ENCODE data around the gene DHDH. TPM values are rescaled to one million over a fixed set of nuclear protein-coding genes. Genes with fewer than 3 reads are reported as not detected.

The DHDH gene
- total and polyA plus RNA-seq, 2 of the 13 experiments (the other 11 are each of a cell fraction or from before 2014, with no cell fraction given): 0.13 to 0.91 TPM

GRCh38 chr19:48967346-48968178 lies 34.1 kb downstream of the DHDH start (continued):
- TF ChIP-seq GMEB1 (CRISPR knock-in tag; IDR thresholded peaks at IDR 0.05; ENCODE audit: borderline replicate concordance) (no peak), ARHGAP35 (CRISPR knock-in tag; IDR thresholded peaks at IDR 0.05; ENCODE audit: borderline replicate concordance) (no peak), ZNF577 (CRISPR knock-in tag; IDR thresholded peaks at IDR 0.05; ENCODE audit: borderline replicate concordance, low read depth) (0 out of 2 replicates have a peak, but pooled peaks have one; percentile 66), ZBTB42 (CRISPR knock-in tag; IDR thresholded peaks at IDR 0.05) (no peak), ZNF572 (CRISPR knock-in tag; IDR thresholded peaks at IDR 0.05) (0 out of 2 replicates have a peak, but pooled peaks have one; percentile 31), NCOR1 (IDR thresholded peaks at IDR 0.05; ENCODE audit: borderline replicate concordance, low read length) (0 out of 2 replicates have a peak, but pooled peaks have one; percentile 18), SMARCE1 (IDR thresholded peaks at IDR 0.05; ENCODE audit: borderline replicate concordance) (no peak), EHMT2 (IDR thresholded peaks at IDR 0.05; ENCODE audit: borderline replicate concordance, low read depth, low read length) (no peak), MXD1 (CRISPR knock-in tag; IDR thresholded peaks at IDR 0.05) (0 out of 2 replicates have a peak, but pooled peaks have one; percentile 50), PAF1 (CRISPR knock-in tag; IDR thresholded peaks at IDR 0.05) (peak; percentile 89; the same call in 1 of the 2 replicates), ZNF460 (CRISPR knock-in tag; IDR thresholded peaks at IDR 0.05; ENCODE audit: borderline replicate concordance) (no peak), CEBPZ (IDR thresholded peaks at IDR 0.05; ENCODE audit: low read length) (no peak), ZSCAN31 (CRISPR knock-in tag; IDR thresholded peaks at IDR 0.05; ENCODE audit: low read depth) (no peak; the same call in 1 of the 2 replicates), MXI1 (IDR thresholded peaks at IDR 0.05; ENCODE audit: borderline replicate concordance, low read depth, low read length) (peak; percentile 27; the same call in 1 of the 3 replicates), ZNF335 (CRISPR knock-in tag; IDR thresholded peaks at IDR 0.05) (no peak), ZBTB3 (CRISPR knock-in tag; IDR thresholded peaks at IDR 0.05; ENCODE audit: borderline replicate concordance, low read depth) (no peak), ZNF660 (CRISPR knock-in tag; IDR thresholded peaks at IDR 0.05; ENCODE audit: borderline replicate concordance, low read depth) (no peak), ZNF280B (CRISPR knock-in tag; IDR thresholded peaks at IDR 0.05; ENCODE audit: borderline replicate concordance) (no peak), SMYD3 (CRISPR knock-in tag; IDR thresholded peaks at IDR 0.05) (no peak), LCORL (IDR thresholded peaks at IDR 0.05) (no peak), LCORL (CRISPR knock-in tag; IDR thresholded peaks at IDR 0.05) (no peak)
